Activated T-helper 17 cell treated with anti-CD3 and anti-CD28 coated beads, Interleukin-2, amount 50 U/mL, for 72 hours (primary cell): ENCODE measurements around the gene ERC1. TPM values are rescaled to one million over a fixed set of nuclear protein-coding genes. Genes with fewer than 3 reads are reported as not detected.
A peak's percentile ranks its signal among the peaks of the same experiment; 100 is the strongest.

Source experiments
- ATAC-seq: fragments of 150-1000 bp; cut with Tn5 transposase; replicated peaks from 2 replicates; pipeline ENCODE4 v1.10.0; 2021; ENCODE audit warnings: mild to moderate bottlenecking, moderate library complexity
- H3K27ac Mint-ChIP-seq: one replicate; pipeline ENCODE4 v1.8.0; 2022; ENCODE audit warnings: mixed read lengths
- H3K27me3 Mint-ChIP-seq: one replicate; pipeline ENCODE4 v1.8.0; 2022; ENCODE audit warnings: mixed read lengths
- H3K36me3 Mint-ChIP-seq: one replicate; pipeline ENCODE4 v1.8.0; 2022; ENCODE audit warnings: low read depth, mild to moderate bottlenecking, mixed read lengths
- H3K4me1 Mint-ChIP-seq: one replicate; pipeline ENCODE4 v1.8.0; 2022; ENCODE audit warnings: mixed read lengths
- H3K4me3 Mint-ChIP-seq: one replicate; pipeline ENCODE4 v1.8.0; 2022; ENCODE audit warnings: mild to moderate bottlenecking, mixed read lengths
- H3K9me3 Mint-ChIP-seq: one replicate; pipeline ENCODE4 v1.8.0; 2022; ENCODE audit warnings: mixed read lengths
- total RNA-seq, 2 donors: library from RNA; stranded (reverse); gene quantifications; one replicate each; pipeline ENCODE4 v1.2.3, GENCODE V29; 2022

The ERC1 gene
- total RNA-seq, 2 donors from 2014 or later: 25.8 to 31.9 TPM

- Mint-ChIP-seq H3K4me3 (no peak overlapping the region), H3K4me1 (peaks cover 8% of the 10 kb centered on the region), H3K36me3 (peaks cover 22% of the 10 kb centered on the region), H3K9me3 (no peaks in the 10 kb centered on the region), H3K27me3 (no peaks in the 10 kb centered on the region), H3K27ac (peak overlapping the region; percentile 26)
- peak; percentile 43 for ATAC-seq
These were observed 497.9 kb downstream of the ERC1 start for GRCh38 chr12:1488908-1489381.

GRCh38 chr12:1491983-1492697 lies 501.1 kb downstream of the ERC1 start:
- Mint-ChIP-seq H3K4me1 (peaks cover 8% of the 10 kb centered on the region), H3K36me3 (peaks cover 22% of the 10 kb centered on the region), H3K27me3 (no peaks in the 10 kb centered on the region), H3K27ac (peak overlapping the region; percentile 39), H3K4me3 (no peak overlapping the region), H3K9me3 (no peaks in the 10 kb centered on the region)
- ATAC-seq: no peak

- Mint-ChIP-seq H3K36me3 (peaks cover 22% of the 10 kb centered on the region), H3K27ac (no peak overlapping the region), H3K9me3 (no peaks in the 10 kb centered on the region), H3K27me3 (no peaks in the 10 kb centered on the region), H3K4me3 (no peak overlapping the region), H3K4me1 (peaks cover 3% of the 10 kb centered on the region)
- ATAC-seq: no peak
These were observed 502.9 kb downstream of the ERC1 start for GRCh38 chr12:1493781-1494565.

- Mint-ChIP-seq H3K27ac (no peak overlapping the region), H3K4me3 (no peak overlapping the region), H3K27me3 (no peaks in the 10 kb centered on the region), H3K9me3 (no peaks in the 10 kb centered on the region), H3K4me1 (no peaks in the 10 kb centered on the region), H3K36me3 (peaks cover 21% of the 10 kb centered on the region)
- ATAC-seq: no peak
These were observed 503.8 kb downstream of the ERC1 start for GRCh38 chr12:1494856-1495255.

GRCh38 chr12:1496162-1496900 lies 505.3 kb downstream of the ERC1 start:
- Mint-ChIP-seq H3K9me3 (no peaks in the 10 kb centered on the region), H3K27me3 (no peaks in the 10 kb centered on the region), H3K4me1 (no peaks in the 10 kb centered on the region), H3K36me3 (peaks cover 6% of the 10 kb centered on the region), H3K27ac (no peak overlapping the region), H3K4me3 (no peak overlapping the region)
- no peak for ATAC-seq

- H3K27me3 Mint-ChIP-seq: no peaks in the 10 kb centered on the region
- no peaks in the 10 kb centered on the region for H3K9me3 Mint-ChIP-seq
These were observed 506.1 kb downstream of the ERC1 start for GRCh38 chr12:1497161-1497560.

GRCh38 chr12:1498199-1498740 lies 507.2 kb downstream of the ERC1 start:
- peaks cover 8% of the 10 kb centered on the region for H3K27me3 Mint-ChIP-seq
- no peaks in the 10 kb centered on the region for H3K36me3 Mint-ChIP-seq
- H3K27ac Mint-ChIP-seq: no peak overlapping the region
- ATAC-seq: no peak
- no peaks in the 10 kb centered on the region for H3K9me3 Mint-ChIP-seq
- no peak overlapping the region for H3K4me3 Mint-ChIP-seq
- no peaks in the 10 kb centered on the region for H3K4me1 Mint-ChIP-seq

More at GRCh38 chr12:1497161-1497560, 506.1 kb downstream of the ERC1 start:
- no peaks in the 10 kb centered on the region for H3K36me3 Mint-ChIP-seq
- H3K4me3 Mint-ChIP-seq: no peak overlapping the region
- no peak for ATAC-seq
- no peaks in the 10 kb centered on the region for H3K4me1 Mint-ChIP-seq
- no peak overlapping the region for H3K27ac Mint-ChIP-seq

GRCh38 chr12:1499351-1499750 lies 508.3 kb downstream of the ERC1 start:
- Mint-ChIP-seq H3K27me3 (peaks cover 14% of the 10 kb centered on the region), H3K4me3 (no peak overlapping the region), H3K4me1 (peaks cover 3% of the 10 kb centered on the region), H3K27ac (no peak overlapping the region), H3K36me3 (no peaks in the 10 kb centered on the region), H3K9me3 (no peaks in the 10 kb centered on the region)
- no peak for ATAC-seq

GRCh38 chr12:1500095-1500801 lies 509.2 kb downstream of the ERC1 start:
- H3K9me3 Mint-ChIP-seq: no peaks in the 10 kb centered on the region
- H3K27me3 Mint-ChIP-seq: peaks cover 19% of the 10 kb centered on the region
- peaks cover 9% of the 10 kb centered on the region for H3K4me1 Mint-ChIP-seq
- H3K27ac Mint-ChIP-seq: no peak overlapping the region
- H3K4me3 Mint-ChIP-seq: no peak overlapping the region
- no peak for ATAC-seq
- H3K36me3 Mint-ChIP-seq: no peaks in the 10 kb centered on the region

- Mint-ChIP-seq H3K4me1 (peaks cover 9% of the 10 kb centered on the region), H3K4me3 (no peak overlapping the region), H3K9me3 (no peaks in the 10 kb centered on the region), H3K27ac (no peak overlapping the region), H3K36me3 (no peaks in the 10 kb centered on the region), H3K27me3 (peaks cover 19% of the 10 kb centered on the region)
- no peak for ATAC-seq
These were observed 510.0 kb downstream of the ERC1 start for GRCh38 chr12:1501001-1501400.

GRCh38 chr12:1501695-1502378 lies 510.8 kb downstream of the ERC1 start:
- no peaks in the 10 kb centered on the region for H3K9me3 Mint-ChIP-seq
- H3K27me3 Mint-ChIP-seq: peaks cover 24% of the 10 kb centered on the region
- H3K36me3 Mint-ChIP-seq: no peaks in the 10 kb centered on the region
- no peak overlapping the region for H3K27ac Mint-ChIP-seq
- H3K4me1 Mint-ChIP-seq: peaks cover 9% of the 10 kb centered on the region
- H3K4me3 Mint-ChIP-seq: no peak overlapping the region
- ATAC-seq: no peak

- no peak for ATAC-seq
- no peak overlapping the region for H3K4me3 Mint-ChIP-seq
- H3K9me3 Mint-ChIP-seq: no peaks in the 10 kb centered on the region
- H3K4me1 Mint-ChIP-seq: peaks cover 9% of the 10 kb centered on the region
- no peak overlapping the region for H3K27ac Mint-ChIP-seq
- H3K27me3 Mint-ChIP-seq: peaks cover 24% of the 10 kb centered on the region
- no peaks in the 10 kb centered on the region for H3K36me3 Mint-ChIP-seq
These were observed 511.3 kb downstream of the ERC1 start for GRCh38 chr12:1502379-1502720.

GRCh38 chr12:1502831-1503230 lies 511.8 kb downstream of the ERC1 start:
- Mint-ChIP-seq H3K27ac (no peak overlapping the region), H3K36me3 (no peaks in the 10 kb centered on the region), H3K4me3 (no peak overlapping the region), H3K4me1 (peaks cover 9% of the 10 kb centered on the region), H3K9me3 (no peaks in the 10 kb centered on the region), H3K27me3 (peaks cover 24% of the 10 kb centered on the region)
- ATAC-seq: no peak
